ENCODE data around the gene PHLDA3.

Gene PHLDA3

GRCh38 chr1:201468844-201469644 is at the start of gene PHLDA3:
TSS of gene PHLDA3 (minus strand) at chr1:201469188. CDS start at chr1:201468786, 402 bp downstream.
- DNase-seq = peak; percentile 94

GRCh38 chr1:201518071-201518470 is 49.1 kb upstream of the PHLDA3 start:
- no peak for DNase-seq

GRCh38 chr1:201517631-201518030 is 48.6 kb upstream of the PHLDA3 start:
- DNase-seq = peak; percentile 46

- DNase-seq = no peak
Measured at GRCh38 chr1:201516511-201517127, 47.6 kb upstream of the PHLDA3 start.

- no peak for DNase-seq
Measured at GRCh38 chr1:201515895-201516294, 46.9 kb upstream of the PHLDA3 start.

GRCh38 chr1:201515062-201515750 is 46.2 kb upstream of the PHLDA3 start:
- no peak for DNase-seq

GRCh38 chr1:201514466-201514865 is 45.5 kb upstream of the PHLDA3 start:
- no peak for DNase-seq

GRCh38 chr1:201513498-201514243 is 44.7 kb upstream of the PHLDA3 start:
- DNase-seq = peak; percentile 54

- no peak for DNase-seq
Measured at GRCh38 chr1:201511941-201512539, 43.1 kb upstream of the PHLDA3 start.

- DNase-seq = no peak
Measured at GRCh38 chr1:201511396-201511940, 42.5 kb upstream of the PHLDA3 start.

GRCh38 chr1:201510734-201511133 is 41.7 kb upstream of the PHLDA3 start:
- DNase-seq = no peak

GRCh38 chr1:201509601-201510374 is 40.8 kb upstream of the PHLDA3 start:
- no peak for DNase-seq

GRCh38 chr1:201508809-201509208 is 39.8 kb upstream of the PHLDA3 start:
- DNase-seq = peak; percentile 76

- no peak for DNase-seq
Measured at GRCh38 chr1:201507360-201507675, 38.3 kb upstream of the PHLDA3 start.

GRCh38 chr1:201506557-201507359 is 37.8 kb upstream of the PHLDA3 start, which contains the start of gene CSRP1:
TSS of gene CSRP1 (minus strand) at chr1:201507123. CDS start at chr1:201496303, 10,820 bp downstream.
- peak; percentile 90 for DNase-seq

- no peak for DNase-seq
Measured at GRCh38 chr1:201506092-201506491, 37.1 kb upstream of the PHLDA3 start.

- DNase-seq = peak; percentile 77
Measured at GRCh38 chr1:201505503-201505890, 36.5 kb upstream of the PHLDA3 start.

- DNase-seq = no peak
Measured at GRCh38 chr1:201504799-201505502, 36.0 kb upstream of the PHLDA3 start.

- DNase-seq = no peak
Measured at GRCh38 chr1:201504179-201504631, 35.2 kb upstream of the PHLDA3 start.

Data from fibroblast of skin of right biceps (primary cell).